ENCODE measurements around the gene SLC7A6OS.

SLC7A6OS gene

DNA sequence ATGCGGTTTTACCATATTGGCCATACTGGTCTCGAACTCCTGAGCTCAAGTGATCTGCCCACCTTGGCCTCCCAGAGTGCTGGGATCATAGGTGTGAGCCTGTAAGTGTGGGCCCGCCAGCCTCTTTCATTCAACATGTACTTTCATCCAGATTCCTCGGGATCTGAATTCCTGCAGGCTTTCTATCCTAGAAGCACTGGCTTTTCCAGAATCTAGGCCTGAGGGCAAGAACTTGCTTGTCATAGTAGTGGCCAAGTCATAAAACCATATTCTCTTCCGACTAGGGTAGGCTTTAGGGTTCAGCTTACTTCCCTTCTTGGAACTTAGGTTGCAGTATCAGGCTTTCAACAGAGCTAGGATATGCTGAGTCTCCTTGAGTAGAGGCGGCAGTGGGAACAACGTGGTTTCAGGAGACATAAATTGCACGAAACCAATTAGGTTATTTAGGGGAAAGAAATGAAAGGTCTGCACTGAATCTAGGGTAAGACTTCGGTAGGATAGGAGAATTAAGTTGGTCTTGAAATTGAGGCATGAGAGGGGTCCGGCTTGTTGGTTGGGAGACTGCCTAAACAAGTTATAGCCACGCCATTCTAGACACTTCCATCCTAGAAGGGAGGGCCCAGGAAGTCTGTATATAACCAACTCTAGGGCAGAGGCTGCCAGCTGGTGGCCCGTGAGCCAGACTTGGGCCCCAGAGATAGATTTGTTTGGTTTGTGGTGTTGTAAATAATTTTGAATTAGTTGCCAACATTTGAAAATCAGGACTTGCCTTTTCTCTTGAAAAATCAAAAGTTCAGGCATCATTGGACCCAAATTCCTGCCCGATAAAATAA is 30.8 kb downstream of the SLC7A6OS start:
- DNase-seq (ENCODE audit: low read depth): no peak

DNA sequence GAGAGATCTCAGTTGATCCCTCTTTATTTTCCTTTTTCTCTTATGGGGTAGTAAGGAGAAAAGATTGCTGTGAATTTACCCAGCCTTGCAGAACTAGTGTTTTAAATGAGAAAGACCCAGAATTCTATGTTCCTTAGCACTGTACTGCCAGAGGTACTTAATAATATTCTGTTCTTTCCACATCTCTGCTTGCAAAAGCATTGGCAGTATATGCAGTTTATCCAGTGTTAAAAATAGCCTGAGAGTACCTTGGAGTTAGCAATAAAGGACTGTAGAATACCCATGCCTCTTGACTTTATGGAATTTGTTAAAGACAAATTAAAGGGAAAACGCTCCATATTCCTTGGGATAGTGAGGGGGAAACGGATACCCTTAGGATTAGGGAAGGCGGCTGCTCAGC is 34.5 kb downstream of the SLC7A6OS start:
- DNase-seq (ENCODE audit: low read depth): no peak

DNA sequence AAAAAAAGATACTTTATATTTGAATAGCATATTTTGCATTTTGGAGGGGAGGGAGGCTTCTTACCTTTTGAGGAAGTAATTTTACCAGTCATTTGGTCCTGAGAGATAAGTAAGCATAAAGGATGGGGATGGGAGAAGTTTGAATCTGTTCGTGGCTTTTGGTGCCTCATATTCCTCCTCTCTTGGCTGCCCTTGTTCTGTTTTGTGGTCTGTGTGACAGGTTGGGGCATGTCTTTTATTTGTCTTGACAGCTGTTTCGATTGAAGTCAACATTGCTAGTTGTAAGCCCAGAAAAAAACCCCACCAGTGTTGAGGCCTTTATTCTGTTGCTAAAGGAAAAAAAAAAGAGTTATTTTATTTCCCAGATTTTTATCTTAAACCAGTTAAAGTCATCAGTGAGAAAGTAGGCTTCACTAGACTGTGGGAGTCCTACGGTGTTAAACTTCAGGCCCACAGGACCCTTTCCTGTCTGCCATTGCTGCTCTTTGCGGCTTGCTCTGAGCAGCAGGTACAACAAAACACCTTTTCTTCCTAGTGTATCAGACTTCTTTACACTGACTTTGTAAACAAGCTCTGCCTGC is 35.0 kb downstream of the SLC7A6OS start:
- DNase-seq (ENCODE audit: low read depth): no peak

DNA sequence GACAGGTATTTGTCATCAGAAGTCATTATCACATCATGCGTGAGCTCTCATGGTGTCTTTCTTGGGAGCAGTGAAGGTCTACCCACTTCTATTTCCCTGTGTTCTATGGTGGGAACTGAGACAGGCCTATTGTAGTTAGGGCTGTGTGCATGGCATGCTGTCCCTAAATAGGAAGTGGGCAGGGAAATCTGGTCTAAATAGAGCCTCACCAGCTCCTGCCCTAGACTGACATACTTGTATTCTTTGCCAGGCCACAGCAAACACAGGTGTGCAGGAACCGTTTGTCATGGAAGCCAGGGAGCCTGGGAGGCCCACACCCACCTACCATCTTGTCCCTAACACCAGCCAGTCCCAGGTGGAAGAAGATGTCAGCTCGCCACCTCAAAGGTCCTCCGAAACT is 36.3 kb downstream of the SLC7A6OS start:
- no peak for DNase-seq (ENCODE audit: low read depth)

DNA sequence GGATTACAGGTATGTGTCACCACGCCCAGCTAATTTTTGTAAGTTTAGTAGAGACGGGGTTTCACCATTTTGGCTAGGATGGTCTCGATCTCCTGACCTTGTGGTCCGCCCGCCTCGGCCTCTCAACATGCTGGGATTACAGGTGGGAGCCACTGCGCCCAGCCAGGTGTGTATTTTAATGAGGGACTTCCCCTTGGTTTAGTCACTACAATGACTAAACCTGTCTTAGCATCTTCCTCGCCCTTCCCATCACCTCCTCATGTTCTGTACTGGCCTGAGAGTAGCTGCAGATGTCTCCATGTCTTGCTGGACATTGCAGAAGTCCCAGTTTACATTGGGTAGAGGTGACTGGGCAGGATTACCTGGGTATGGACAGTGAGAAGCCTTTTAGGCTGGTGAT is 36.9 kb downstream of the SLC7A6OS start:
- DNase-seq (ENCODE audit: low read depth): no peak

DNA sequence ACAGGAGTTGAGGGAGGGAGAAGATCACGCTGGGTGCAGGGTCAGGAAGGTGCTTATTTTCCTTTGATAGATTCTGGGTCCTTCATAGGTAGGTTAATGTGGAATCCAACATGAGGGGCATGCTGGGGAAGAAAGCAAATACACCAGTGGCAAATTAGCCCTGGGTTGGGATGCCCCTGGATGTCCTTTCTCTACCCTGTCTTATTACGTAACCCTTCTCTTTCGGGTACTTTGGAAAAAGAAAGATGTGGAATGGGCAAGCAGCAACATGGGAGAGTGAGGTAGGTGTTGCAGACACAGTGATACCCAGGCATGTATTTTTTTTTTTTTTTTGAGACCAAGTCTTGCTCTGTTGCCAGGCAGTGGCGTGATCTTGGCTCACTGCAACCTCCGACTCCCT is 37.3 kb downstream of the SLC7A6OS start:
- no peak for DNase-seq (ENCODE audit: low read depth)

DNA sequence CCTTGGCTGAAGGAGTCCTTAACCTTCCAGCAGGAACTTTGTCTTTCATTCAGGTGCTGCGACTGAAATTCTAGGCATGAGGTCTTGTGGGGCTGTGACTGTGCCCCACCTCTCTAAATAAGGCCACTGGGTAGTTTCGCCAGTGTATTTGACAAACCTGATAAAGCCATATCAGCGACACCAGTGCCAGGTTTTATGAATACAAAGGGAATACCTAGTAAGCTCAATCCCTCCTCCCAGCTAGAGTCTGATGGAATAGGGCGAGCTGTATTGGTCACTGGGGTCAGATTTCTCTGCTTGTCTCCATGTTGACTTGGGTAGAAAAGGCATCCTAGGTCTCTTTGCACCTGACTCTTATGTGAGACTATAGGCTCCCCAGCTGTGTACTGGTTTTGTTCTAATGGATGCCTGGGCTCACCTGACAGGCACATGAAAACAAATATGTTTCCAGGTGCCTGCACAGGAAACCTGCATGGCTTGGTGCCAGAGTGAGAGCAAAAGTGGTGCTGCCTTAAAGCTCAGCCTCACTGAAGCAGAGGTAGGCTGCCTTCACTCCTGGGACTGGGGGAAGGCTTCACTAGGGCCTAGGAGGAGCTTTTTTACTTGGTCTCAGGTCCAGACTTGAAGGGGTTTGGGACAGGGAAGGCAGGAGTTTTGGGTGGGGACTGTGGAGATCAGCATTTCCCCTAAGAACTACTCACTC is 38.1 kb downstream of the SLC7A6OS start:
- no peak for DNase-seq (ENCODE audit: low read depth)

DNA sequence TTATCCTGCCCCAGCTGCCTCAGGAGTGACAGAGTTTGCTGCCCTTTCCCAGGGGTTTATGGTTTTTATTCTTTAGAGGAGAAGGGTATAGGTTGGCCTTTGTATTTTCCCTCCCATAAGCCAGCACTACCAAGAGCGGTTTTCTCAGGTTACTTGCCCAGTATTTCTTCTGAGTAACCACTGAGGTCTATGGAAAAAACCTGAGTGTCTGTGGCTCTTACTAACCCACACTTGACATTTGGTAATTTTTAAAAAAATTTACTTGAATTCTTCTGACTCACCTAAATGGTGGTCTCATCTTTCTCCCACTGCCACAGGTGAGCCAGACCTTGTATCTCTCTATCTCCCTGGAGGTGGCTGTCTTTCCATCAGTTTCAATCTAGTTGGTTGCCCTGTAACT is 40.4 kb downstream of the SLC7A6OS start:
- no peak for DNase-seq (ENCODE audit: low read depth)

DNA sequence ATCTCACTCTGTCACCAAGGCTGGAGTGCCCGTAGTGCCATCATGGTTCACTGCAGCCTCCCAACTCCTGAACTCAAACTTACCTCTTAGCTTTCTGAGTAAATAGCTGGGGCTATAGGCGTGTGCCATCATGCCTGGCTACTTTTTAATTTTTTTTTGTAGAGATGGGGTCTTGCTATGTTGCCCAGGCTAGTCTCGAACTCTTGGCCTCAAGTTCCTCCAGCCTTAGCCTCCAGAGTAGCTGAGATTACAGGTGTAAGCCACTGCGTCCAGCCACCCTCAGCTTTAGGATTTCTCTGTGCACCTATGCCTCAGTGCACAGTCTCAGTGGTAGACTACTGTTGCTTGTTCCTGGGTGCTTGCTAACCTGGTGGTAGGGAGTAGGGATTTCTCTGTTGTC is 41.0 kb downstream of the SLC7A6OS start:
- no peak for DNase-seq (ENCODE audit: low read depth)

DNA sequence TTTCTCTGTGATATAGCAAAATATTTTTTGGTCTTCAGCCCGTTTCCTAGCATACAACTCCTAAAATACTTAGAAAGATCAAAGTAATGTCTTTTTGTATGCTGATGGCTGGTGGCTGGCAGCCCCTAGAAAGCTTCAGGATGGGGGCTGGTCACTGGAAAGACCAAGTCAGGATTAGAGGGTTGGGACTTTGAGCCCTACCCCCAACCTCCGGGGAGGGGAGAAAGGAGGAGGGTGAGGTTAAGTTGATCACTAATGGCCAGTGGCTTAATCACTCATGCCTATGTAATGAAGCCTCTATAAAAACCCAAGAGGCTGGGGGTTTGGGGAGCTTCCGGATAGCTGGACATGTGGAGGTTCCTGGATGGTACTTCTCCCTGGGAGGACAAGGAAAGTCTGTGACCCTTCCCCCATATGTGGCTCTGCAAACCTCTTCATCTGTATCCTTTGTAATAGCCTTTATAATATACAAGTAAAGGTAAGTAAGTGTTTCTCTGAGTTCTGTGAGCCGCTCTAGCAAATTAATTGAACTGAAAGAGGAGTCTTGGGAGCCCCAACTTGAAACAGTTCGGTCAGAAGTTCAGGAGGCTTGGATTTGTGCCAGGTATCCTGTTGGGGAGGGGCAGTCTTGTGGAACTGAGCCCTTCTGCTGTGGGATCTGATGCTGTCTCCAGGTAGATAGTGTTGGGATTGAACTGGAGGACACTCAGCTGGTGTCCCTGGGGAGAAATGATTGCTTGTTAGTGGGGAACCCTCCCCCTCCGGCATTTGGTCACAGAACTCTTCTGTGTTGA is 42.9 kb downstream of the SLC7A6OS start:
- no peak for DNase-seq (ENCODE audit: low read depth)

DNA sequence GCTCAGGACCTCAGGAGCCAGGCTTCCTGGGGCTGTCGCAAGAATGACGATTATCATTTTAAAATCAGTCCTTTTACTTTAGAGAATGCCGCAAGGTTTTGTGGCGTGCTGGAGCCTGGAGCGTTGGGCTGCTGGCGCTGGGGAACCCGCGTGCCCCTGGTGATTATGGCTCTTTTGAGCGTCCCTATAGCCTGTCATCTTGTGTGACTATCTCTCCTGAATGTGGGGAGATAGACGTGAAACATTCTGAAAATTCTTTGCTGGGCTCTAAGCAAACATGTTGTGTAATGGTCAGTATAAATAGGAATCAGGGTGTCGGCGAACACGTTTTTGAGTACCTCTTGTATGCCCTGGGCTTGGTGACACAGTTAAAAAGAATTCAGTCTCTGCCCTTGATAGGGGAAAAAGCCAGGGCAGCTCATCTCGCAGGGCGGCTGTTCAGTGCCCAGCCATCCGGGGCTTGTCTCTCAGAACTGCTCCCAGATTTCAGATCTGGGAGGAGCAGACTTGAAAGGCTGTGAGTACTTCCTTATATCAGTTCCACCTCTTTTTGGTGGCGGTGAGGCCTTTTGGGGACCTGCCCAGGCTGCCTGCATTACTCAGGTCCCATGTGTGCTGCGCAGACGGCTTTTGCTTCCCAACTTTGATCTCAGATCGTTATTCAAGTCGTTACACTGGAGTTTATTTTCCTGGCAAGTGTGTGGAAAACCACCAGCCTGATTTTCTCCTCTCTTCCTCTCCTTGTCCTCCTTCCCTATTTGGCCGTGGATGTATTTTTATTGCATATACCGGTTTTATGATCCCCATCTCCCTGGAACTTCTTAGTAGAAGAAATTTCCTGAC is 45.4 kb downstream of the SLC7A6OS start:
- no peak for DNase-seq (ENCODE audit: low read depth)

DNA sequence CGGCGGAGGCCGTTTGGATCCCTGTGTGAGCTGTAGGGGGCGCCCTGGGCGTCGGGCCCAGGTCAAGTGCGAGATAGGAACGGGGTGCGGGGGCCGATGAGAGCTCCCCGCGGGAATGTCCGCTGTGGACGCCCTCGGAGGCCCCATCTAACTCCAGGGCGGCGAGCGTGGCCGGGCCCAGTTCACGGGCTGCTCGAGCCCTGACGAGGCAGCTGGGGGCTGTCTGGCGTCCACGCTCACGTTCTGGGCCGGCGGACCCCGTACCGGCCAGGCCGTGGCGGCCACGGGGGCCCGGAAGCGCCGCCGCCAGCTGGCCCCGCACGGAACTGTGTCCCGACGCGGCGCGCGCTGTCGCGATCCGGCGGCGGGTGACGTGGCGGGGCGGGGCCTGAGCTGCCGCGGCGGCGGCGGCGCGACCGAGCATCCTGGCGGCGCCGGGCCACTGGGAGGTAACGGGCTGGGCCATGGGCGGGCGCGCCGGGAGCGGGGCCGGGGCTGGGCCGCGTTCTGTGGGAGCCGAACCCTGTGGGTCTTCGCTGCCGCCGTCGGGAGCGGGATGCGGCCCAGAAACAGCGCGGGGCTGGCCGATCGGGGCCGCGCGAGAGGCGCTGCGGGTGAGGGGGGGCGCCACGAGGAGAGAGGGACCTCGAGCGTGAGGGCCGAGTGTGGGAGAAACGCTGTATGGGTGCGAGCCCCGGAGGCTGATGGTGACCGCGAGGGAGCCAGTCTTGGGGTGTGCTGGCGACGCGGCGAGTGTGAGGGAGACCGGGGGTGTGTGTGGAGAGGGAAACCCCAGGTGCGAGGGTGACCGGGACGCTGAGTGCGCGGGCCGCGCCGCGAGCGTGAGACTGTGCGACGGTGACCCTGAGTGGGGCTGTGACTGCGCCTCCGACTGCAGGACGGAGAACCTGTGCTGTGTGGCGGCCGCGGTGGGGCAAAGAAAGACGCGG is 46.3 kb downstream of the SLC7A6OS start, which contains the start of gene SLC7A6:
TSS of gene SLC7A6 (plus strand) at position 399 of the 950 bp plus-strand sequence. CDS start 10,201 bp downstream, outside the sequence.
- DNase-seq (ENCODE audit: low read depth): peak; percentile 62

DNA sequence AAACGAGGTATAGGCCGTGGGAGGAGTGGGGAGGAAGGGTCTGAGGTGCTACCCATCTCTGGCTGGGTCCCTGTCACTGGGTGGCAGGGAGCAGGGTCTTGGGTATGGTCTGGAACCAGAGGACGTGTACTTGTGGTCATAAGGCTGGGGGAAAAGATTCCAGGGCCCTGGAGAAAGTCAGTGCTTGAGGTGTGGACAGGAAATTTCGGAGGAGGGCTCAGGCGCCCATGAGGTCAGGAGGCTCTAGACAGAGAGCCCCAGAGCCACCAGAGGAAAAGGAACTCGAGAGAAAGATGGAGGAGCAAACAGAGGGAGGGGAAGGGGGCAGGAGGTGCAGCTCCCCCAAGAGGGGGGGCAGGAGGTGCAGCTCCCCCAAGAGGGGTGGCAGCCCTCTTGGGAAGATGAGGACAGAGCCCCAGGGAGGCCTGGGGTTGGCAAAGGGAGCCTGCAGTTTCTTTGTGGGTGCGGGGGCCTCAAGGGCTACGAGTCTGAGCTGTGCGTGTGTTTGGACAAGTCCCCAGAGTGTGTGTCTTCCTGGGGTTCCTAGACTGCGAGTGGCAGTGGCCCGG is 47.1 kb downstream of the SLC7A6OS start:
- no peak for DNase-seq (ENCODE audit: low read depth)

DNA sequence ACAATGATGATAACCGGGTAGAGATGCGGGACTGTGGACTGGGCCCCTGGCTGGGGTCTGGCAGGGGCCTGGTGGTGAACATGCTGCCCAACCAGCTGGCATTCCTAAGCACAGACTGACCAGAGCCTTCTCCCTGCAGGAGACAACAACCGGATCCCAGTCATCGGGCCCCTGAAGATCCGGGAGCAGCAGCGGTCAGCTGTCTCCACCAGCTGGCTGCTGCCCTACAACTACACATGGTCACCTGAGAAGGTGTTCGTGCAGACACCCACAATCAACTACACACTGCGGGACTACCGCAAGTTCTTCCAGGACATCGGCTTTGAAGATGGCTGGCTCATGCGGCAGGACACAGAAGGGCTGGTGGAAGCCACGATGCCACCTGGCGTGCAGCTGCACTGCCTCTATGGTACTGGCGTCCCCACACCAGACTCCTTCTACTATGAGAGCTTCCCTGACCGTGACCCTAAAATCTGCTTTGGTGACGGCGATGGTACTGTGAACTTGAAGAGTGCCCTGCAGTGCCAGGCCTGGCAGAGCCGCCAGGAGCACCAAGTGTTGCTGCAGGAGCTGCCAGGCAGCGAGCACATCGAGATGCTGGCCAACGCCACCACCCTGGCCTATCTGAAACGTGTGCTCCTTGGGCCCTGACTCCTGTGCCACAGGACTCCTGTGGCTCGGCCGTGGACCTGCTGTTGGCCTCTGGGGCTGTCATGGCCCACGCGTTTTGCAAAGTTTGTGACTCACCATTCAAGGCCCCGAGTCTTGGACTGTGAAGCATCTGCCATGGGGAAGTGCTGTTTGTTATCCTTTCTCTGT is 51.5 kb downstream of the SLC7A6OS start:
- DNase-seq (ENCODE audit: low read depth): no peak

DNA sequence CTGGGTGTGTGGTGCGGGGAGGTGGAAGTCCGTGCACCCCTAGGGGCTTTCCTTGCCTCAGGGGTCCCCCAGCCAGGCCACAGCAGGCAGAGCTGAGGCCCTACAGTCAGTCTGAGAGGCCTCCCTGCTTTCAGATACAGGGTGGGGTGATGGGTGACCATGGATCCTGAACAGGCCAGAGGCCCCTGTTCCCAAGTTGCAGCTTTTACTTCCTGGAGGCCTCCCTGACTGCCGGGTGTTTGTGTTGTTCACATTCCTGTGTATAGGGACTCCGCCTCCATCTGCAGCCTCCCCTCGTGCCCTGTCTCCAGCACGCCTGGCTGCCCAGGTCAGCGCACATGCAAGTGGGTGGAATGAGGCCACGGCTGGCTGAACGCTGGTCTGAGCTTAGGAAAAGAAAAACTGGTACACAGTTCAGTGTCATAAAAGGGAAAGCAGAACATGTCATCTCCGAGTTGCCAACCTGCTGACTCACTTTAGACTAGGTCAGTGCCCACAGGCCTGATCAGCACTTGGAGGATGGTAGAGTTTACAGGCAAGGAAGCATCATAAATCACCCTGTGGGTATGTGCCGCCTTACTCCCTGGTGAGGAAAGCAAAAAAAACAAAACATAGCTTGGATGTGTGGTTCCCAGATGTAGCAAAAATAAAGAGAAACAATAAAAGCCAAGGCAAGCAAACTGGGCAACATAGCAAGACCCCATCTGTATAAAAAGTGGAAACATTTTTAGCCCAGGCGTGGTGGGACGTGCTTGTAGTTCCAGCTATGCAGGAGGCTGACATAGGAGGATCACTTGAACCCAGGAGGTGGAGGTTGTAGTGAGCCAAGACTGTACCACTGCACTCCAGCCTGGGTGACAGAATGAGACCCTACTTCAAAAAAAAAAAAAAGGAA is 52.6 kb downstream of the SLC7A6OS start:
- DNase-seq (ENCODE audit: low read depth): no peak

DNA sequence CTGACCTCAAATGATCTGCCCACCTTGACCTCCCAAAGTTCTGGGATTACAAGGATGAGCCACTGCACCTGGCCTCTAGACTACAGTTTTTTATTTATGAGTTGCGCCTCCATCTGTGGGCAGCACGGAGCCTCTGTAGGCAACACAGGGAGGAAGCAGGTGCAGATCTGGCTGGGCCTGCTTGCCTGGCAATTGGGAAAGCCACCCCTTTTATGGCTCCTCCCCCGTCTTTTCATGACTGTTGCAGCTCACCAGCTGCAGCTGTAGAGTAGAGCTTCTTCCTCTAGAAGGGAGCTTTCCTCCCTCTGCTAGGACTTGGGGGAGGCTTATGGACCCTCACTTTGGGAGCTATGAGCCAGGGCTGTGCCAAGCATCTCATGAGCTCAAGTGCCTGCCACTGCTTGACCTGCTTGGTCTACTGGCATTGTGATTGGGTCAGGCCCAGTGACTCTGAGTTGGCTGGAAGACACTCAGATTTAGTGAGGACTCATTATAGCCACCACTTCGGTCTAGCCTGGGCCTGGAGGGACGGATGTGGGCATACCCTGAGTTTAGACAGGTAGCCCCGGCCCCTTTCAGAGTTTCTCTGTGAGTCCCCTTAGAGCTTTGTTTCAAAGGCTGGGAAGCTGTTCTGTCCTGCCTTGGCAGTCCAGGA is 53.4 kb downstream of the SLC7A6OS start:
- DNase-seq (ENCODE audit: low read depth): no peak

DNA sequence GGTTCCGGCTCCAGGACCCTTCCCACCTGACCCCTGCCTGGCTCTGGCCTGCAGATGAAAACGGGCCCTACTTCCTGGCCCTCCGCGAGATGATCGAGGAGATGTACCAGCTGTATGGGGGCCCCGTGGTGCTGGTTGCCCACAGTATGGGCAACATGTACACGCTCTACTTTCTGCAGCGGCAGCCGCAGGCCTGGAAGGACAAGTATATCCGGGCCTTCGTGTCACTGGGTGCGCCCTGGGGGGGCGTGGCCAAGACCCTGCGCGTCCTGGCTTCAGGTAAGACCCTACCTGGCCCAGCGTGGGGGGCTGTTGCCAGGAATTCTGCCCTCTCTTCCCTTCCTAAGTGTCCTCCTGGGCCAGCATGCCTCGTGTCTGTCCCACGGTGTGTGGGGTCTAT is 55.0 kb downstream of the SLC7A6OS start:
- DNase-seq (ENCODE audit: low read depth): no peak
